ENCODE data around the gene CFL2.
"Not testable (repeated sequence)": the region's sequence is repeated elsewhere in the genome, so short reads cannot be mapped to it uniquely, and the experiment has no call there.

Gene CFL2

DNA sequence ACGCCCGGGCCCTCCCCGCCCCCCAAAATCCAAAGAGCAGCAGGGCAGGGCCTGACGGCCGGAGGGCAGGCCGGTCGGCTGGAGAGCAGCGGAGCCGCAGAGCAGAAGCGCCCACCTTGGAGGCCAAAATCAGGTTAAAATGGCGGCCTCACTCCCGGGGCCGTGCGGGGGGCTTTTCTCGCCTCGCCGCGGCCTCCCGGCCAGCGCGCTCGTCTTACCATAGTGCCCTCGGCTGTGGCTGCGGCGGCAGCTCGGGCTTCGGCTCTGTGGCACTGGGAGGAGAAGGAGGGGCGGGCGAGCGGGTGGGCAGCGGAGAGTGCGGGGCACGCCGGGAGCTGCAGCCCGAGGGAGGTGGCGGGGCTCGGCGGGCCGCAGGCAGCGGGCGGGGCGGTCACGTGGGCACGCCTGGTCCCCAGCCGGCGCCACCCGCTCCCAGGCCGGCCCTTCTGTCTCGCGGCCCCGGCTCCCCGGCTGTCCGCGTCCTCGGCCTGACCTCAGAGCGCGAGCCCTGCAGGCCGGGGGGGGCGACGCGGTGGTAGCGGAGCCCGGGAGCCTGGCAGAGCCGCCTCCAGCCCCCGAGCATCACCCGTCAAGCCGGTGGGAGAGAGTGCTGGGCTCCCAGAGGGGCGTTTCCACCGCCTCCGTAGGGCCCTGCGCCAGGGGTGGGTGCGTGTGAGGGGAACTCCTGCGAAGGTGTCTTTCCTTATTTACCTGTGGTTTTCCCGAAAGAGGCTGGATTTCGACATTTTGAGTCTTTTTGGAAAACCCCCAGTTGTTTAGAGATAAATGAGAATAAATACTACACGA is at the start of gene CFL2:
TSS of gene CFL2 (minus strand) at position 274 of the 807 bp plus-strand sequence. CDS start at position 221, 53 bp downstream.
- DNase-seq (ENCODE audit: low read depth in 2 of 2): peak; percentile 60 to 74

DNA sequence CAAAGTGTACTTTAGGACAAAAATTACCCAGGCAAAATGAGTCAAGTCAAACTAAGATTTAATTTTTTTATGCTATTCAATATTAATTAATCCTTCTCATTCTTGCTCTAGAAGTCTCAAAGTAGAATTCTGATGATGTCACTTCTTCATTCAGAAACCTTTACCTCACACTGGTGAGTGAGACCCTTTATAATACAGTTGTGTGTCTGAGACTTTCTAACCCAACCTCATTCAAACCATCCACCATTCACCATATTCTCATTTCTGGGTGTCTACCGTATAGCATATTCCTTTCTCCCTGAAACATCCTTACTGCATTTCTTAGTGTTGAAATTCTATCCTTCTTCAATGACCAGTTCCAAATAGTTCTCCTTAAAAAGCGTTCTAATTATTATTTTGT is 40.8 kb upstream of the CFL2 start:
- DNase-seq (ENCODE audit: low read depth in 2 of 2): no peak

DNA sequence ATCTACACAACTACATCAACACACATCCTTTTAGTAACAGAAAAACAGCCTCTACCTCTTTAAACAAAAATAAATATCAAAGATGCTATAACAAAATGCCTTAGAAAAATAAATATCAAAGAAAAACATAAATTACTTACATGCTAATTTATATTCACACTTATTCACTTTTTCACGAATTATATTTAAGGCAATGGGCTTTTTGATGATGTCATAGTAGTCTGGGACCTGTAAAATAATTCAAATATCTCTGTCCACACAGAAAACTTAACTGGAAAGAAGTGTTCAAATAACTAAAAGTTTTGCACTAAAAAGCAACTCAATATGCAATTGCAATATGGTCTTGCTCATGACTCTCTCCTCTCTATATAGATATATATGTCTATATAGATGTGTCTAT is 40.3 kb upstream of the CFL2 start:
- no peak for DNase-seq (ENCODE audit: low read depth in 2 of 2)

GRCh38 chr14:34750670-34751069 is 36.3 kb upstream of the CFL2 start:
- DNase-seq (ENCODE audit: low read depth in 2 of 2): no peak

DNA sequence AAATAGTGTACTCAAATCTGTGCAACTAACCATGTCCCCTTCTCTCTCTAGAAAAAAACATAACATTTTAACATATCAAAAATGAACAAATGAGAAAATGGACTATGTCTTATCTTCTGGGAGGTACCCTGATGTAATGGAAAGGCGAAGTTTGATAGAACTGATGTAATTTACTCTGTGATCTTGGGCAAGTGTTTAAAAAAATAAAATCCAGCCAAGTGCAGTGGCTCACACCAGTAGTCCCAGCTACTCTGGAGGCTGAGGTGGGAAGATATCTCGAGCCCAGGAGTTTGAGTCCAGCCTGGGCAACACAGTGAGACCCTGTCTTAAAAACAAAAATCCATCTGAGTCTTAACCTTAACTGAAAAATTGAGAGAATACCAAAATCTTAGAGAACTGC is 35.8 kb upstream of the CFL2 start:
- DNase-seq (ENCODE audit: low read depth in 2 of 2): no peak

DNA sequence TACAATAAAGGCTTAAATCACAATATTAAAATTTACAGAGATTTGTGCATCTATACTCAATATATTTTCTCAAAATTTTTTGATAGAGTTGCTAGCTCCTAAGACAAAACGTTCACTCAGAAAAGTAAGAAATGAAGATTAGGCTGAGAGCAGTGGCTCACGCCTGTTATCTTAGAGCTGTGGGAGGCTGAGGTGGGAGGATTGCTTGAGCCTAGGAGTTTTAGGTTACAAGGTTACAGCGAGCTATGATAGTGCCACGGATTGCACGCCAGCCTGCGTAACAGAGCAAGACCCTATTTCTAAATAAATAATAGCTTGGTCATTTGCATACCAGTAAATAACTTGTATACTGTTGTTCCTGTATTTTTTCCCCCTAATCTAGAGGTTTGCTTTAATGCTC is 35.0 kb upstream of the CFL2 start:
- no peak for DNase-seq (ENCODE audit: low read depth in 2 of 2)

DNA sequence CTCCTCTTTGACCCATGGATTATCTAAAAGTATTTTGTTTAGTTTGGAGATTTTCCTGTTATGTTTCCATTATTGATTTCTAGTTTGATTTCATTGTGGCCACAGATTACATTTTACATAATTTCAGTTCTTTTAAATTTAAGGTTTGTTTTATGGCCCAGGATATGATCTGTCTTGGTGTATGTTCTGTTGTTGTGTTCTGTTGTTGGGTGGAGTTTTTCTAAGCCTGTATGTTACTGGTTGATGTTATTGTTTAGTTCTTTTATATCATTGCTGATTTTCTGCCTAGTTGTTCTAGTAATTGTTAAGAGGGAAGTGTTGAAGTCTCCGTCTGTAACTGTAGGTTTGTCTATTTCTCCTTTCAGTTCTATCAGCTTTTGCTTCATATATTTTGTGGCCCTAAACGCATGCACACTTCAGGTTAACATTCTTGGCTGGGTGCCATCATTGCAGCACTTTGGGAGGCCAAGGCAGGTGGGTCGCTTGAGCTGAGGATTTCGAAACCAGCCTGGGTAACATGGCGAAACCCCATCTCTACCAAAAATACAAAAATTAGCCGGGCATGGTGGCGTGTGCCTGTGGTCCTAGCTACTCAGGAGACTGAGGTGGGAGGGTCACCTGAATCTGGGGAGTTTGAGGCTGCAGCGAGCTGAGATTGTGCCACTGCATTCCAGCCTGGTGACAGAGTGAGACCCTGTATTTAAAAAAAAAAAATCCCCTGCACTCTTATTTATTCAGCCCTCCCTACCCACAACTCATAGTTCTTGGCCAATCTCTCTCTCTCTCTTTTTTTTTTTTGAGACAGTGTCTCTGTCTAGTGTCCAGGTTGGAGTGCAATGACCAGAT is 28.1 kb upstream of the CFL2 start:
- DNase-seq (ENCODE audit: low read depth in 2 of 2): no peak

GRCh38 chr14:34741840-34742239 is 27.4 kb upstream of the CFL2 start:
- DNase-seq (ENCODE audit: low read depth in 2 of 2): no peak

- DNase-seq (ENCODE audit: low read depth in 2 of 2): not testable (repeated sequence)
Observed at GRCh38 chr14:34740139-34740538, 25.7 kb upstream of the CFL2 start.

DNA sequence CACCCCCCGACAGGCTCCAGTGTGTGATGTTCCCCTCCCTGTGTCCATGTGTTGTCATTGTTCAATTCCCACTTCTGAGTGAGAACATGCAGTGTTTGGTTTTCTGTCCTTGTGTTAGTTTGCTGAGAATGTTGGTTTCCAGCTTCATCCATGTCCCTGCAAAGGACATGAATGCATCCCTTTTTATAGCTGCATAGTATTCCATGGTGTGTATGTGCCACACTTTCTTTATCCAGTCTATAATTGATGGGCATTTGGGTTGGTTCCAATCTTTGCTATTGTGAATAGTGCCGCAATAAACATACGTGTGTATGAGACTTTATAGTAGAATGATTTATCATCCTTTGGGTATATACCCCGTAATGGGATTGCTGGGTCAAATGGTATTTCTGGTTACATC is 22.7 kb upstream of the CFL2 start:
- DNase-seq (ENCODE audit: low read depth in 2 of 2): not testable (repeated sequence)

DNA sequence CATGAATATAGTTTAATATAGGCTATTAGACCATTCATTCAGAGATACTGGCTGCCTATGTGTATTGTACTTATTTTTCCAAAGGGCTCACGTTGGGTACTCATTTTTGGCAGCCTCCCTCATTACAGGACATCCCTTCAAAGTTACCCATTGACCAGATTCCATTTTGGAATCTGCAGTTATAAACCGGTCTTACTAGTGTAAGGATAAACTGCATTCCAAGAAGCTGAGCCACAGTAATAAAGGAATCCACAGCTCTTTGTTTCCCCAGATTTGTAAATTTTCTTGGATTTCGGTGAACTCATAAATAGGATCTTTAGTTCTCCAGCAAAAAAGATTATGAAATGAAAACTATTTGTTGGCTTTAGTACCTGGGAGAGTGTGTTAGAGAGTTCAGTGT is 18.9 kb upstream of the CFL2 start:
- DNase-seq (ENCODE audit: low read depth in 2 of 2): no peak

- DNase-seq (ENCODE audit: low read depth in 2 of 2): no peak
Observed at GRCh38 chr14:34732802-34733201, 18.4 kb upstream of the CFL2 start.

DNA sequence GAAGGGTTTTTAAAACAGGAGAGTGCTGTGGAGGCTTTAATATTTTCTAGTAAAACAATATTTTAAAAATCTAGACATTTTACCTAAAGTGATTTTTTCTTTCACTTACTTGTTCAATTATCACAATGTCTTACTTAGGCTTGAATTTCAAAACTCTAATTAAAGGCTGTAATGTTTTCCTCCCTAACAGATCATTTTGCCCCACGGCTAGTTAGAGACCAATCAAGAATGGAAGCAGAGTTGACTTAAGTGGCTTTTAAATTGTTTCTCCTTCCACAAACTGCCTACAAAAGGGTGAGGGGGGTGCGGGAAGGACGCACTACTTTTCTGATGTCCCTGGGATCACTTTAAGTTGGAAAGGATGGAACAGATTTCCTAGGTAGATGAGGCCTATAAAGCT is 9.5 kb upstream of the CFL2 start:
- DNase-seq (ENCODE audit: low read depth in 2 of 2): no peak

DNA sequence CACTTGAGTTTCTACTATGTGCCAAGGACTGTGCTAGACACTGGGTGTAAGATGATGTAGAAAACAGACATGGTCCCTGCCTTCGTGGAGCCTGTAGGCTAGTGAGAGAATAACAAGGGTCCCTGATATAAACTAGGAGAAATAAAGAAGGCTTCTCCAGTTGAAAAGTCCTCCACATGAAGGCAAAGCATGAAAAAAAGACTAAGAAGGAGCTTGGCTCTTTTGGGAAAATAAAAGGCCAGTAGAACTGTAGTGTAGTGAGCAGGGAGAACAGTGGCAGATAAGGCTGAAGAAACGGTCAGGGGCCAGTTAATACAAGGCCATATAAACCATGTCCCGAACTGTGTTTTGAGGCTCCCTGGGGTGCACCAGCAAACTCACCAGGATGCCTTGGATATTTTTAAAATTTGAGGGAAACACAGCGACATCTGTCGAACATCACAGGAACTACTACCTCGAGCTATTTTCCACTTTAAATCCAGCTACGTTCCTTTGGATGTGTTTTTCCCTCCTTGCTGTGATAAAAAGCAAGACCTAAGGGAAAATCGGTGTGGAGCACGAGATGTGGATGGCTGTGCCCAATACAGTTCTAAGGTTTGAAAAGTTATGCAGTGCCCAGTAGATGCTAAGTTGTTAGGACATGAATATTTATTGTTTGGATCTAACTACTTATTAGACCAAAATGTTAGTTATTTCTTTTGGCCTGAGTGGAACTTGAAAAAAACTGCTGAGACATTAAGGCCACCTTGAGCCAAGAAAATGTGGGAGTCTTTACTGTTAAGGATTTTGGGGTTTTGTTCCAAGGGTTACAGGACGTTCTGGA is 8.5 kb upstream of the CFL2 start:
- DNase-seq (ENCODE audit: low read depth in 2 of 2): peak in 1 of 2 donors; percentile 1

DNA sequence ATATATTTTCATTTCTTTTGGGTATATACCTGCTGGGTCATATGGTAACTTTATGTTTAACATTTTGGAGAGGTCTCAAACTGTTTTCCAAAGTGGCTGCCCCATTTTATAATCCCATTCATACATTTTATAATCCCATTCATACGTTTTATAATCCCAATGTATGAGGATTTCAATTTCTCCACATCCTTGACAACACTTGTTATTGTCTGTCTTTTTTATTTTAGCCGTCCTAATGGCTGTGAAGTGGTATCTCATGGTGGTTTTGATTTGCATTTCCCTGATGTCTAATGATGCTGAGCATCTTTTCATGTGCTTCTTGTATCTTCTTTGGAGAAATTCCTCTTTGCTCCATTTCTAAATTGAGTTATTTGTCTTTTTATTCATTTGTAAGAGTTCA is 6.7 kb upstream of the CFL2 start:
- DNase-seq (ENCODE audit: low read depth in 2 of 2): no peak

GRCh38 chr14:34718750-34719304 is 4.4 kb upstream of the CFL2 start:
- DNase-seq (ENCODE audit: low read depth in 2 of 2): no peak

DNA sequence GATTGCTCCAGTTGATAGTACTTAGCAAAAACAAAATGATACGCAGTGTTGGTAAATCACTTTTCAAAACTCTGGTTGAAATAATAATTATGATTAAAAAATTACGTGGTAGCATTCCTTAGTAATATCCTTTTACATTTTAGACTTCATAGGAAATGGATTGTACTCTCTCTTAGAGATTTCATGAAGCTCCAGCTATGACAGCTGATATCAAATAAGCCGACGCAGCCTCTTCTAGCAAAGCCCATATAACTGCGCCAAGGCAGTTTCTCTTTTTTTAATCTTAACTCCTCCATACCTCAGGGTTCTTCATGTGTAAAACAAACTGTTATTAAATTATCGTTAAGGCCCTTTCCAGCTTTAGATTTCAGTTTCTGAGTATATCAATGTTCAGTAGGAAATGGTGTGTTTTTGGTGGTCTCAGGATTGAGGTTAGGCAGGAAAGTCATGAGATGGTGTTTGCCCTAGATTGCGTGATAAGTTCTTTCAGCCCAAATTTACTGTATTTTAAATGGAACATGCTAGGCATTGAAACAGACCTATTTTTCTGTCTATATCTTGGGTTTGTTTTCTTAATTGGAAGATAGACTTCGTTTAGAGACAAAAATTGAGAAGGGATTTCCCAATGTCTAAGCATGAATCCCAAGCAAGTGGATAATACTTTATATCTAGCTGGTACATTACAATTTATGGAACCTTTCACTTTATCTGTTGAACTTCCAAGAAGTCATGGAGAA is 902 bp upstream of the CFL2 start:
- DNase-seq (ENCODE audit: low read depth in 2 of 2): no peak

DNA sequence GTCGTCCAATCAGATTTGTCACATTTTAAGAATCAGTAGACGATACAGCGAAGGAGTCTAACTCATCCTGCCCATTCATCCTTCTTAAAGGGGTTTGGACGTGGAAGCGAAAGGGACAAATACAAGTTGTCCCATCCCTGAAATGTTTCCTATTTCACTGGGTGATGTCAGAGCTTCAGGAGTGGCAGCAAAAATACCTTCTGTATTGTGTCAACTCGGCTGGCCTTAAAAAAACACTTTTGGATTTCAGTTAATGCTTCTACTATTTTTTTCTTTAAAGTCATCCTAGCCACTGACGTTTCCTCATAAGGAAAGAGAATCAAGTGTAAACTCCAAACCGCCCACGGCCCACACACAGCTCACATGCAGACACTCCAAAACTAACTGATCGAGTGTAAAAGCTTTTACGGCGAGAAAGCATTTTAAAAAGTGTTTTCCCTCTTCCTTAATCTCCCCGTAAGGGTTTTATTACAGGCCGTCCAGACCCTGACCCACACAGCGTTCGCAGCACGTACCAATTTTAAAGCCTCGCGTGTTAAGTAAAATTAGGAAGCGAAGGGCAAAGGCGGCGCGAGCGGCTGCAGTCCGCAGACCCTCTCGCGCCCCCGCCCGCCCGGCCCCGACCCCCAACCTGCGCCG is 593 bp downstream of the CFL2 start:
- peak; percentile 2 to 3 for DNase-seq (ENCODE audit: low read depth in 2 of 2)

- no peak for DNase-seq (ENCODE audit: low read depth in 2 of 2)
Observed at GRCh38 chr14:34713122-34713680, 1.2 kb downstream of the CFL2 start.

Measured in stimulated activated CD8-positive, alpha-beta memory T cell treated with anti-CD3 and anti-CD28 coated beads, Interleukin-15, amount 100 ng/mL, for 48 hours (primary cell).